ENCODE measurements around the gene ZNF432.
"Not testable (repeated sequence)": the region's sequence is repeated elsewhere in the genome, so short reads cannot be mapped to it uniquely, and the experiment has no call there.

ZNF432 gene

DNA sequence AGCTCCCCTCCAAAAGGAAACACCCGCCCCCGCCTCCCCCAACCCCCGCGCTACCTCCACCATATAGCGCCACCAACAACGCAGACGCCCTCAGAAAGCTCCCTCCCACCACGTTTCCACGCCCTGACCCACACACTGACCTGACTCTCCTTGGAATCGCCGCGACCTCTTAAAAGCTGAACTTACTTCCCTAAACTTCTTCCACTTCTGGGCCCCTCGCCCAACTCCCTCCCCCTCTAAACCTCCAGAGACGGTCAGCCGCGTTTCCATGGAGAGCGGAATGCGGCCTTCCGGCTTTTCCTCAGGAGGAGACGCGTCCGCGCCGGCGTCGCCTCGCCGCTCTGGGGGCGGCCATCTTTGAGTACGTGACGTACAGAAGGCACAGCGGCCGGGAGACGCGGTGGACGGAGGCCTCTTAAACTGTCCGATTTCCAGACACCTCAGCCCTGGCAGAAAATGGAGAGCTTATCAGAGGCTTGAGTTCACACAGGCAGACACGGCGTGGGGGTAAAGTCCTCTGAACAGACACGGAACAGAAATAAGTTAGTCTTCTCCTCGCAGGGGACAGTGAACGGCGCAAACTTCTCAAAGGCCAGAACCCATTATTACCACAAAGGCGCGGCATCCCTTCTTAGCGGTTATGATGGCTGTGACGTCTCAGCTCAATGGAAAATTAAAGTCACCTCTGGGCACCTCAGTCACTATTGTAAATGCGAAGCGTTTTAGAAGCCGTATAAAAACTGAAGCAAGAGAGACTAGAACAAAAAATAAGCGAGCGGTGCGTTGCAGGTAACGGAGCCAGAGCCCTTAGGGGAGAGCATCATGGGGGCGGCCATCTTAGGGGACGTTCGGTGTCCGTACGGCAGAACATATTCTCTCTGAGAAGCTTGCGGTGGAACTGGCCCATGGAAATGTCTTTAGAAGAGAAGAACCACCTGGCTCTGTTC lies at the start of gene ZNF432:
ZNF432 (minus strand) TSS at position 284 of the 947 bp plus-strand sequence. CDS start 1,970 bp downstream, outside the sequence.
- H3K27me3 ChIP-seq (ENCODE audit: control insufficient read depth, insufficient read depth, low read length): no peaks in the 10 kb centered on the region
- peaks cover 2% of the 10 kb centered on the region for H3K4me1 ChIP-seq (ENCODE audit: control insufficient read depth, insufficient read depth, low read length)
- H3K9ac ChIP-seq (ENCODE audit: low read length): peak within 1 kb of the TSS; percentile 89
- peak within 1 kb of the TSS; percentile 89 for H3K4me3 ChIP-seq (ENCODE audit: low read length)
- H3K36me3 ChIP-seq (ENCODE audit: control insufficient read depth, insufficient read depth, low read length): peaks cover 4% of the 10 kb centered on the region
- peak within 1 kb of the TSS; percentile 99 for H3K27ac ChIP-seq (ENCODE audit: low read depth, low read length)

DNA sequence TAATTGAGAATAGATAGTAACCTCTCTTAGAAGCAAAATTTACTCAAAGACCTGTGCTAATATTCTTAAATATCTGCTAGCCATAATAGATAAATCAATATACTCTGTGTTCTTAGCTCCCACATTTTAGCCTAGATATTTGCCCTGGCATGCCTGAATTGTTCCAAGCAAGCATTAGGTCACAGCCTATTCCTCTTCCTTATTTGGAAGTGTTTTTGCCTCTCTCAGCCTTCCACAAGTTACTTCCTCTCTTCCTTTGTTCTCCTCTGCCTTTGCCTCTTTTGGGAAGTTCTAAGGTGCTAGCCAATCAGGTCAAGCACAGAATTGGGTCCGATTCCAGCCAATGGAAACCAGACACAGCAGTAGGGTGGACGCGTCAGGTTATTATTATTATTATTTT lies 47.8 kb upstream of the ZNF432 start:
- not testable (repeated sequence) for H3K27me3 ChIP-seq (ENCODE audit: control insufficient read depth, insufficient read depth, low read length); H3K36me3 ChIP-seq (ENCODE audit: control insufficient read depth, insufficient read depth, low read length); H3K4me1 ChIP-seq (ENCODE audit: control insufficient read depth, insufficient read depth, low read length); H3K9ac ChIP-seq (ENCODE audit: low read length); H3K4me3 ChIP-seq (ENCODE audit: low read length)
- H3K27ac ChIP-seq (ENCODE audit: low read depth, low read length): peak overlapping the region; percentile 79

DNA sequence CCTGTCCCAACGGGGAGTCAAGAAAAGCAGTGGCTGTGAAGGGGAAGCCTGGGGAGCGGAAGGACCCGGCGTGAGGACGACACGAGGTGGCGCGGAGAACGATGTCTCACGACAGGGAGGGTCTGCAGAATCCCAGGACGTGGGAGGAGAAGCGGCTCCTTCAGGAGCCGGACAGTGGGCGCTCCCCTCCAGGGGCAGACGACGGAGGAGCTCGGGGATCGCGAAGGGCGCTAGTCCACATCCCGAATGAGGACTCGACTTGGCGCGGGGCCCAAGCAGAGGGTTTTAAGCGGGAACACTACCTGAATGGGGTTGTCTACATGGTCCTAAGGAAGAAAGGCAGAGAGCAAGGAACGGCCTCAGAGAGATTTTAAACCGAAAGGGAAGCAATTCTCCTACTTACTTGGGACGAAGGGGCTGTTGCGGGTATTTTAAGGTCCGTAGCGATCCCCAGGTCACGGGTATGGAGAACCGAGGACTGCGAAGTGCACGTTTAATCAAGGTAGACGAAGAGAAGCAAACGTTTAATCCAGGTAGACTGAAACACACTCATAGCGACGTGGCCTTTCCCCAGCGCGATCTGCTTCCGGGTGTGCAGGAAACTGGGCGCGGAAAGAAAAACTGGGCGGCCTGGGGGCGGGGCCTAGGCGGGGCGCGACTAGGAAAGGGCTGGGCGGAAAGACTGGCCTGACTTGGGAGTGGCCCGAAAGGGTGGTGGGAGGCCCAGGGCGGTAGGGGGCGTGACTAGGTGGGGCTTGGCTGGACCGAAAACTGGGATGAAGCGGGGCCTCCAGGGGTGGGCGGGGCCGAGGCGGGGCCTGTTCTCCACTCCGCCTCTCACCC lies 46.8 kb upstream of the ZNF432 start, which contains the start of gene ZNF841:
ZNF841 (minus strand) TSS at position 594 of the 843 bp plus-strand sequence. CDS start 10,964 bp downstream, outside the sequence.
- Histone ChIP-seq H3K27me3 (ENCODE audit: control insufficient read depth, insufficient read depth, low read length) (no peaks in the 10 kb centered on the region), H3K4me3 (ENCODE audit: low read length) (peak within 1 kb of the TSS; percentile 98), H3K9ac (ENCODE audit: low read length) (peak within 1 kb of the TSS; percentile 82), H3K36me3 (ENCODE audit: control insufficient read depth, insufficient read depth, low read length) (peaks cover 3% of the 10 kb centered on the region), H3K4me1 (ENCODE audit: control insufficient read depth, insufficient read depth, low read length) (no peaks in the 10 kb centered on the region), H3K27ac (ENCODE audit: low read depth, low read length) (peak within 1 kb of the TSS; percentile 79)

DNA sequence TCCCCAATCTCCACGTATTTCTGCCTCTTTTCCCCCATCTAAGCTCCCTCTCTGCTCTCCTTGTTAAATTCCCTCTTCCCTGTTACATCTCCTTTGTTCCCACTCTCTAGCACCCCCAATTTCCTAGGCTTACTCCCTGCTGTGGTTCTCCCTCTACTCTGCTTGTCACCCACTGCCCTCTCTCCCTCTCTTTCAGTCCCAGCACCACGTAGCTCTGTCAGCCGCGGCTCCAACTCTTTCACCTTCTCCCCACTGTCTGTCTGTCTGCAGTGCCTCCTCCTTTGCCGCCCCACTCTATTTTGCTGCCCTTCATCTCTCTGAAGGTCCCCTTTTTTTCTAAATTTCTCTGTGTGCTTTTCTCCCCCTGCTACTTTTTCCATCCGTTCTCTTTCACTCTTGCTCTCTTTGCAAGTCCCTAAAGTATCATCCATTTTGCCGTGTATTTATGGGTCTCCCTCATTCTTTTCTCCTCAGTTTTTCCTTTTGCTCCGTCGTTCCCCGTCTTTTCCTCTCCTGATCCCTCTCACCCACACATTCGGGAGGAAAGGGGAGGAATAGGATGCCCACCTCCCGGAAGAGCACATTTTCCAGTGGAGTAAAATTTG lies 46.0 kb upstream of the ZNF432 start:
- H3K27me3 ChIP-seq (ENCODE audit: control insufficient read depth, insufficient read depth, low read length): no peaks in the 10 kb centered on the region
- peak overlapping the region; percentile 82 for H3K9ac ChIP-seq (ENCODE audit: low read length)
- peak overlapping the region; percentile 79 for H3K27ac ChIP-seq (ENCODE audit: low read depth, low read length)
- H3K36me3 ChIP-seq (ENCODE audit: control insufficient read depth, insufficient read depth, low read length): peaks cover 3% of the 10 kb centered on the region
- H3K4me3 ChIP-seq (ENCODE audit: low read length): peak overlapping the region; percentile 98
- no peaks in the 10 kb centered on the region for H3K4me1 ChIP-seq (ENCODE audit: control insufficient read depth, insufficient read depth, low read length)

DNA sequence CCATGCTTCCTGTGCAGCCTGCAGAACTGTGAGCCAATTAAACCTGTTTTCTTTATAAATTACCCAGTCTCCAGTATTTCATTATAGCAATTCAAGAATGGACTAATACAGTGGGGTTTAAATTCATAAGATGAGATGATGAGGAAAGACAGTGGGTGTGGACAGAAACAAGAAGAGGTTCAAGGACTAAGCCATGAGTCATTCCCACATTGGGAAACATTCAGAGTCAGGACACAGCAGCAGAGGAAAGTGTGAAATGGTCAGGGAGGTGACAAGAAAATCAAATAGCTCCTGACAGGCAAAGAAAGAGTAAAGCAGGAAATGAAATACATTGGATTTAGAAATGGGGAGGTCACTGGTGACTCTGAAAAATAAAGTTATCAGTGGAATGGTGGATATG lies 37.8 kb upstream of the ZNF432 start:
- Histone ChIP-seq H3K4me3 (ENCODE audit: low read length) (no peak overlapping the region), H3K36me3 (ENCODE audit: control insufficient read depth, insufficient read depth, low read length) (peaks cover 49% of the 10 kb centered on the region), H3K27ac (ENCODE audit: low read depth, low read length) (no peak overlapping the region), H3K4me1 (ENCODE audit: control insufficient read depth, insufficient read depth, low read length) (no peaks in the 10 kb centered on the region), H3K9ac (ENCODE audit: low read length) (no peak overlapping the region), H3K27me3 (ENCODE audit: control insufficient read depth, insufficient read depth, low read length) (no peaks in the 10 kb centered on the region)

DNA sequence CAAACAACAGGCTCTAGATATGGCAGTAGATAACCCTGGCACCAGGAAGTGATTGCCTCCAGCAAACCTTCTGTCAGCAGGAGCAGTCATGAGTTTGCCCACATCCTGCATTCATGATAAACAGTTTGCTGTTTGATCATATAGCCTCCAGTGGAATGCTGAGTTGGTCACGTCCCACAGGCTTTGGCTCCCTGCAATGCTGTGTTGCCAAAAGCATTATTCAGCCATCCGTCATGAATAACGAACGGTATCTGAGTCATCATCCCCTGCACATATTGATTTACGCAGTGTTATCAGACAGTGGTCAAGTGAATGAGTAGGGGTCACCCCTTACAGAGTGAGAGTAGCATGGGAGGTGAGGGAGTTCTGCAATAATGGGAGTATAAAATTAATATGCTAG lies 21.9 kb upstream of the ZNF432 start:
- H3K4me1 ChIP-seq (ENCODE audit: control insufficient read depth, insufficient read depth, low read length): no peaks in the 10 kb centered on the region
- H3K9ac ChIP-seq (ENCODE audit: low read length): no peak overlapping the region
- no peak overlapping the region for H3K4me3 ChIP-seq (ENCODE audit: low read length)
- H3K27me3 ChIP-seq (ENCODE audit: control insufficient read depth, insufficient read depth, low read length): no peaks in the 10 kb centered on the region
- peaks cover 43% of the 10 kb centered on the region for H3K36me3 ChIP-seq (ENCODE audit: control insufficient read depth, insufficient read depth, low read length)
- H3K27ac ChIP-seq (ENCODE audit: low read depth, low read length): no peak overlapping the region

DNA sequence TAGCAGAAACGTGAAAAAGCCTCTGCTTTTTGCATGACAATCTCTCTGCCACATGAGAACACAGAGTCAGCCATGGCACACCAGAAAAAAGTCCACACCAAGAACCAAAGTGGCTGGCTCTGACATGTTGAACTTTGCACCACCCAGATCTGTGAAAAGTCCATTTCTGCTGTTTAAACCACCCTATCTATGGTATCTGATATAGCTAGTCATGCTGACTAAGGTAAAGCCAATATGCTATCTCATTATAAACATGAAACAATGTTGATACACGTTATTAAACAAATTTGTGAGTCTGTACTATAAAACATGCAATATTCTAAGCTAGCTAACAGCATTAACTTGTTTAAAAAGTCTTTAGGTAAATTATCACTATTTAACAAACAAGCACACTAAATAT lies 21.0 kb upstream of the ZNF432 start:
- Histone ChIP-seq H3K4me1 (ENCODE audit: control insufficient read depth, insufficient read depth, low read length) (no peaks in the 10 kb centered on the region), H3K27me3 (ENCODE audit: control insufficient read depth, insufficient read depth, low read length) (no peaks in the 10 kb centered on the region), H3K27ac (ENCODE audit: low read depth, low read length) (no peak overlapping the region), H3K9ac (ENCODE audit: low read length) (no peak overlapping the region), H3K4me3 (ENCODE audit: low read length) (no peak overlapping the region), H3K36me3 (ENCODE audit: control insufficient read depth, insufficient read depth, low read length) (peaks cover 36% of the 10 kb centered on the region)

DNA sequence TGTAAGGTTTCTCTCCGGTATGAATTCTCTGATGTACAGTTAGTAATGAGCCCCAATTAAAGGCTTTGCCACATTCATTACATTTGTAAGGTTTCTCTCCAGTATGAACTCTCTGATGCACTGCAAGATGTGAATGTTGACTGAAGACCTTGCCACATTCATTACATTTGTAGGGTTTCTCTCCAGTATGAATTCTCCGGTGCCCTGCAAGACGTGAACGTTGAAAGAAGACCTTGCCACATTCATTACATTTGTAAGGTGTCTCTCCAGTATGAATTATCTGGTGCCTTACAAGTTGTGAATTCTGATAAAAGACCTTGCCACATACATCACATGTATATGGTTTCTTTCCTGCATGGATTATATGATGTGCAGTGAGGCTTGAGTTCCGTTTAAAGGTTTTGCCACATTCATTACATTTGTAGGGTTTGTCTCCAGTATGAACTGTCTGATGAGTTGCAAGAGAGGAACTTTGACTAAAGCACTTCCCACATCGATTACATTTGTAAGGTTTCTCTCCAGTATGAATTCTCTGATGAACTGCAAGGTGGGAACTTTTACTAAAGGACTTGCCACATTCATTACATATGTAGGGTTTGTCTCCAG lies 17.7 kb upstream of the ZNF432 start:
- no peak overlapping the region for H3K4me3 ChIP-seq (ENCODE audit: low read length)
- no peak overlapping the region for H3K27ac ChIP-seq (ENCODE audit: low read depth, low read length)
- H3K4me1 ChIP-seq (ENCODE audit: control insufficient read depth, insufficient read depth, low read length): no peaks in the 10 kb centered on the region
- no peak overlapping the region for H3K9ac ChIP-seq (ENCODE audit: low read length)
- H3K36me3 ChIP-seq (ENCODE audit: control insufficient read depth, insufficient read depth, low read length): peaks cover 34% of the 10 kb centered on the region
- no peaks in the 10 kb centered on the region for H3K27me3 ChIP-seq (ENCODE audit: control insufficient read depth, insufficient read depth, low read length)

DNA sequence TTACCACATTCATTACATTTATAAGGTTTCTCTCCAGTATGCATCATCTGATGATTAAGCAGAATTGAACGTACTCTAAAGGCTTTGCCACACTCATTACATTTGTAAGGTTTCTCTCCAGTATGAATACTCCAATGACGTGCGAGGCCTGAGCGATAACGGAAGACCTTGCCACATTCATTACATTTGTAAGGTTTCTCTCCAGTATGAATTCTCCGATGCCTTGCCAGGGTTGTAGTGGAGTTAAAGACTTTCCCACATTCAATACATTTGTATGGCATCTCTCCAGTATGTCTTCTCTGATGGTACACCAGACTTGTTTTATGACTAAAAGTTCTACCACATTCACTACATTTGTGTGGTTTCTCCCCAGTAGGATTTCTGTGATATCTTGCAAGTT lies 16.8 kb upstream of the ZNF432 start:
- Histone ChIP-seq H3K27me3 (ENCODE audit: control insufficient read depth, insufficient read depth, low read length) (no peaks in the 10 kb centered on the region), H3K36me3 (ENCODE audit: control insufficient read depth, insufficient read depth, low read length) (peaks cover 27% of the 10 kb centered on the region), H3K4me3 (ENCODE audit: low read length) (no peak overlapping the region), H3K9ac (ENCODE audit: low read length) (no peak overlapping the region), H3K4me1 (ENCODE audit: control insufficient read depth, insufficient read depth, low read length) (no peaks in the 10 kb centered on the region), H3K27ac (ENCODE audit: low read depth, low read length) (no peak overlapping the region)

DNA sequence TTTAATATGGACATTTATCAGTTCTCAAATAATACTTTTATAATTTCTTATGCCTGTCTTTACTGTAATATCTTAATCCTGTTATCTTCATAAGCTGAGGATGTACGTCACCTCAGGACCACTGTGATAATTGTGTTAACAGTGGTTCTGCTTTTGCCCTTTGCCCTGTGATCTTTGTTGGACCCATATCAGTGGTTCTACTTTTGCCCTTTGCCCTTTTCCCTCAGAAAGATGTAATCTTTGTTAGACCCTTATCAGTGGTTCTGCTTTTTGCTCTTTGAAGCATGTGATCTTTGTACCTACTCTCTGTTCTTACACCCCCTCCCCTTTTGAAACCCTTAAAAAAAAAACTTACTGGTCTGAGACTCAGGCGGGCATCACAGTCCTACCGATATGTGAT lies 7.8 kb upstream of the ZNF432 start:
- H3K9ac ChIP-seq (ENCODE audit: low read length); H3K27ac ChIP-seq (ENCODE audit: low read depth, low read length); H3K27me3 ChIP-seq (ENCODE audit: control insufficient read depth, insufficient read depth, low read length); H3K4me1 ChIP-seq (ENCODE audit: control insufficient read depth, insufficient read depth, low read length); H3K36me3 ChIP-seq (ENCODE audit: control insufficient read depth, insufficient read depth, low read length); H3K4me3 ChIP-seq (ENCODE audit: low read length): not testable (repeated sequence)

DNA sequence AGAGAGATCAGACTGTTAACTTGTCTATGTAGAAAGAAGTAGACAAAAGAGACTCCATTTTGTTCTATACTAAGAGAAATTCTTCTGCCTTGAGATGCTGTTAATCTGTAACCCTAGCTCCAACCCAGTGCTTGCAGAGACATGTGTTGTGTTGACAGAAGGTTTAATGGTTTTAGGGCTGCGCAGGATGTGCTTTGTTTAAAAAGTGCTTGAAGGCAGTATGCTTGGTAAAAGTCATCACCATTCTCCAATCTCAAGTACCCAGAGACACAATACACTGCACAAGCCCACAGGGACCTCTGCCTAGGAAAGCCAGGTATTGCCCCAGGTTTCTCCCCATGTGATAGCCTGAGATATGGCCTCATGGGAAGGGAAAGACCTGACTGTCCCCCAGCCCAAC lies 3.1 kb upstream of the ZNF432 start:
- H3K27ac ChIP-seq (ENCODE audit: low read depth, low read length); H3K4me1 ChIP-seq (ENCODE audit: control insufficient read depth, insufficient read depth, low read length); H3K9ac ChIP-seq (ENCODE audit: low read length); H3K27me3 ChIP-seq (ENCODE audit: control insufficient read depth, insufficient read depth, low read length); H3K36me3 ChIP-seq (ENCODE audit: control insufficient read depth, insufficient read depth, low read length); H3K4me3 ChIP-seq (ENCODE audit: low read length): not testable (repeated sequence)

DNA sequence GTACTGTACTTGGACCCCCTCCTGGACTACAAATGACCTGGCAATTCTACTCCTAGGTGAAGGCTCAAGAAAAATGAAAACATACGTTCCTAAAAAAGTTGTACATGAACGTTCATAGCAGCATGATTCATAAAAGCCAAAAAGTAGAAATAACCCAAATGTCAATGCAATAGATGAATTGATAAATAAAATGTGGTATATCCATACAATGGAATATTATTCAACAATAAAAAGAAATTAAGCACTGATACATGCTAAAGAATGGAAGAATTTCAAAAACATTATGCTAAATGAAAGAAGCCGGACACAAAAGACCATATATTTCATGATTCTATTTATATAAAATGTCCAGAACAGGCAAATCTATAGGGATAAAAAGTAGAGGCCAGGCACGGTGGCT lies 9.5 kb downstream of the ZNF432 start:
- peaks cover 55% of the 10 kb centered on the region for H3K36me3 ChIP-seq (ENCODE audit: control insufficient read depth, insufficient read depth, low read length)
- H3K27ac ChIP-seq (ENCODE audit: low read depth, low read length): no peak overlapping the region
- no peaks in the 10 kb centered on the region for H3K27me3 ChIP-seq (ENCODE audit: control insufficient read depth, insufficient read depth, low read length)
- no peak overlapping the region for H3K4me3 ChIP-seq (ENCODE audit: low read length)
- no peaks in the 10 kb centered on the region for H3K4me1 ChIP-seq (ENCODE audit: control insufficient read depth, insufficient read depth, low read length)
- no peak overlapping the region for H3K9ac ChIP-seq (ENCODE audit: low read length)

Data from rectal smooth muscle tissue (tissue), 1 donor.